ENCODE results near the gene ITGB1BP2. TPM values are rescaled to one million over a fixed set of nuclear protein-coding genes. Genes with fewer than 3 reads are reported as not detected.

Gene ITGB1BP2
- total and polyA plus RNA-seq, 2 of the 13 experiments (the other 11 are each of a cell fraction or from before 2014, with no cell fraction given): 0.90 to 2.2 TPM

DNA sequence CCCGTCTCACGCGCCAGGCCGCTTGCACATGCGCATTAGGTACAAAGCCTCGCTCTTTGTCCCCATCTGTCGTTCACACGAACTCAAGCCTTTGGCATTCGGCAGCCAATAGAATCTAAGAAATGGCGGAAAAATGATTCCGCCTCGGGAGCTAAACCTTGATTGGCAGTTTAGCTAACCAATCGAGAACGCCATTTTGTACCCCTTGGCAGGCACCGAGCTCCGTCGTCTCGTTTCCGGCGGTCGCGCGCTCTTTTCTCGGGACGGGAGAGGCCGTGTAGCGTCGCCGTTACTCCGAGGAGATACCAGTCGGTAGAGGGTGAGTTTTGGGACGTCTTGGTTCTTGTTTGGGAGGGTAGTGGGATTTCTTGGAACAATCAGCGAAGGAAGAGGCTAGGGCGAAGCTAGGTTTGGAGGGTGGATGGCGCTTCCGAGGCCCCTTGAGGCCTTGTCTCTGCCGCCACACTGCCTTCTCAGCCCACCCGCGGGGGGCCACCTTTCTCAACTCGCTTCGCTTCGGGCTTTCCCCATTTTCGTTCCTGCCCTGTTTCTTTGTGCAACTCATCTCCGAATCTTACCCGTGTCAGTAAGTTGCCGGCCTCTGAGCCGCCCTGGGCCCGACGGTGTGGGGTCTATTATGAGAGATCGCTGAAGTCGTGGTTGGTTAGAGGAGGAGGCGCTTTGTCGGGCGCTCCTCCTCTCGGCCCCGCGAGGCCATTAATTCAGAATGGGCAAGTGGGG lies 18.0 kb upstream of the ITGB1BP2 start, which contains the start of gene NONO (continued):
- TF ChIP-seq, protein P1, sequence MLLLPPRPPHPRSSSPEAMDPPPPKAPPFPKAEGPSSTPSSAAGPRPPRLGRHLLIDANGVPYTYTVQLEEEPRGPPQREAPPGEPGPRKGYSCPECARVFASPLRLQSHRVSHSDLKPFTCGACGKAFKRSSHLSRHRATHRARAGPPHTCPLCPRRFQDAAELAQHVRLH (CRISPR knock-in tag; IDR thresholded peaks at IDR 0.05; ENCODE audit: borderline replicate concordance, low read depth): no peak
- no peak for TF ChIP-seq MEIS1 (CRISPR knock-in tag; IDR thresholded peaks at IDR 0.05; ENCODE audit: borderline replicate concordance)
- TF ChIP-seq ZFP37 (CRISPR knock-in tag; IDR thresholded peaks at IDR 0.05; ENCODE audit: borderline replicate concordance): no peak
- no peak for TF ChIP-seq TOE1 (CRISPR knock-in tag; IDR thresholded peaks at IDR 0.05)
- TF ChIP-seq ELF1 (CRISPR knock-in tag; IDR thresholded peaks at IDR 0.05): 0 out of 2 replicates have a peak, but pooled peaks have one; percentile 23
- TF ChIP-seq NFE2L1 (CRISPR knock-in tag; IDR thresholded peaks at IDR 0.05; ENCODE audit: borderline replicate concordance): no peak
- TF ChIP-seq ZNF841 (CRISPR knock-in tag; IDR thresholded peaks at IDR 0.05; ENCODE audit: borderline replicate concordance): no peak
- no peak for TF ChIP-seq RARG (CRISPR knock-in tag; IDR thresholded peaks at IDR 0.05; ENCODE audit: low read depth)
- TF ChIP-seq, protein P2, sequence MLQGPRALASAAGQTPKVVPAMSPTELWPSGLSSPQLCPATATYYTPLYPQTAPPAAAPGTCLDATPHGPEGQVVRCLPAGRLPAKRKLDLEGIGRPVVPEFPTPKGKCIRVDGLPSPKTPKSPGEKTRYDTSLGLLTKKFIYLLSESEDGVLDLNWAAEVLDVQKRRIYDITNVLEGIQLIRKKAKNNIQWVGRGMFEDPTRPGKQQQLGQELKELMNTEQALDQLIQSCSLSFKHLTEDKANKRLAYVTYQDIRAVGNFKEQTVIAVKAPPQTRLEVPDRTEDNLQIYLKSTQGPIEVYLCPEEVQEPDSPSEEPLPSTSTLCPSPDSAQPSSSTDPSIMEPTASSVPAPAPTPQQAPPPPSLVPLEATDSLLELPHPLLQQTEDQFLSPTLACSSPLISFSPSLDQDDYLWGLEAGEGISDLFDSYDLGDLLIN (CRISPR knock-in tag; IDR thresholded peaks at IDR 0.05; ENCODE audit: borderline replicate concordance): peak; percentile 48; the same call in 1 of the 2 replicates
- TF ChIP-seq ZNF713 (CRISPR knock-in tag; IDR thresholded peaks at IDR 0.05): no peak
- TF ChIP-seq DMAP1 (CRISPR knock-in tag; IDR thresholded peaks at IDR 0.05): peak; percentile 83
- TF ChIP-seq SIX4 (CRISPR knock-in tag; IDR thresholded peaks at IDR 0.05): no peak
- peak; percentile 68; the same call in 1 of the 2 replicates for TF ChIP-seq SPEN (CRISPR knock-in tag; IDR thresholded peaks at IDR 0.05; ENCODE audit: low read depth)
- no peak for TF ChIP-seq MXD3 (CRISPR knock-in tag; IDR thresholded peaks at IDR 0.05)
- TF ChIP-seq CCDC6 (CRISPR knock-in tag; IDR thresholded peaks at IDR 0.05): peak; percentile 51; the same call in 1 of the 2 replicates
- no peak for TF ChIP-seq HOXA7 (CRISPR knock-in tag; IDR thresholded peaks at IDR 0.05)
- TF ChIP-seq SIN3A (IDR thresholded peaks at IDR 0.05; ENCODE audit: borderline replicate concordance, low read depth, low read length): no peak
- TF ChIP-seq ZNF274 (CRISPR knock-in tag; IDR thresholded peaks at IDR 0.05): no peak
- no peak for TF ChIP-seq SAFB2 (CRISPR knock-in tag; IDR thresholded peaks at IDR 0.05; ENCODE audit: borderline replicate concordance, low read depth)
- TF ChIP-seq, protein P3, sequence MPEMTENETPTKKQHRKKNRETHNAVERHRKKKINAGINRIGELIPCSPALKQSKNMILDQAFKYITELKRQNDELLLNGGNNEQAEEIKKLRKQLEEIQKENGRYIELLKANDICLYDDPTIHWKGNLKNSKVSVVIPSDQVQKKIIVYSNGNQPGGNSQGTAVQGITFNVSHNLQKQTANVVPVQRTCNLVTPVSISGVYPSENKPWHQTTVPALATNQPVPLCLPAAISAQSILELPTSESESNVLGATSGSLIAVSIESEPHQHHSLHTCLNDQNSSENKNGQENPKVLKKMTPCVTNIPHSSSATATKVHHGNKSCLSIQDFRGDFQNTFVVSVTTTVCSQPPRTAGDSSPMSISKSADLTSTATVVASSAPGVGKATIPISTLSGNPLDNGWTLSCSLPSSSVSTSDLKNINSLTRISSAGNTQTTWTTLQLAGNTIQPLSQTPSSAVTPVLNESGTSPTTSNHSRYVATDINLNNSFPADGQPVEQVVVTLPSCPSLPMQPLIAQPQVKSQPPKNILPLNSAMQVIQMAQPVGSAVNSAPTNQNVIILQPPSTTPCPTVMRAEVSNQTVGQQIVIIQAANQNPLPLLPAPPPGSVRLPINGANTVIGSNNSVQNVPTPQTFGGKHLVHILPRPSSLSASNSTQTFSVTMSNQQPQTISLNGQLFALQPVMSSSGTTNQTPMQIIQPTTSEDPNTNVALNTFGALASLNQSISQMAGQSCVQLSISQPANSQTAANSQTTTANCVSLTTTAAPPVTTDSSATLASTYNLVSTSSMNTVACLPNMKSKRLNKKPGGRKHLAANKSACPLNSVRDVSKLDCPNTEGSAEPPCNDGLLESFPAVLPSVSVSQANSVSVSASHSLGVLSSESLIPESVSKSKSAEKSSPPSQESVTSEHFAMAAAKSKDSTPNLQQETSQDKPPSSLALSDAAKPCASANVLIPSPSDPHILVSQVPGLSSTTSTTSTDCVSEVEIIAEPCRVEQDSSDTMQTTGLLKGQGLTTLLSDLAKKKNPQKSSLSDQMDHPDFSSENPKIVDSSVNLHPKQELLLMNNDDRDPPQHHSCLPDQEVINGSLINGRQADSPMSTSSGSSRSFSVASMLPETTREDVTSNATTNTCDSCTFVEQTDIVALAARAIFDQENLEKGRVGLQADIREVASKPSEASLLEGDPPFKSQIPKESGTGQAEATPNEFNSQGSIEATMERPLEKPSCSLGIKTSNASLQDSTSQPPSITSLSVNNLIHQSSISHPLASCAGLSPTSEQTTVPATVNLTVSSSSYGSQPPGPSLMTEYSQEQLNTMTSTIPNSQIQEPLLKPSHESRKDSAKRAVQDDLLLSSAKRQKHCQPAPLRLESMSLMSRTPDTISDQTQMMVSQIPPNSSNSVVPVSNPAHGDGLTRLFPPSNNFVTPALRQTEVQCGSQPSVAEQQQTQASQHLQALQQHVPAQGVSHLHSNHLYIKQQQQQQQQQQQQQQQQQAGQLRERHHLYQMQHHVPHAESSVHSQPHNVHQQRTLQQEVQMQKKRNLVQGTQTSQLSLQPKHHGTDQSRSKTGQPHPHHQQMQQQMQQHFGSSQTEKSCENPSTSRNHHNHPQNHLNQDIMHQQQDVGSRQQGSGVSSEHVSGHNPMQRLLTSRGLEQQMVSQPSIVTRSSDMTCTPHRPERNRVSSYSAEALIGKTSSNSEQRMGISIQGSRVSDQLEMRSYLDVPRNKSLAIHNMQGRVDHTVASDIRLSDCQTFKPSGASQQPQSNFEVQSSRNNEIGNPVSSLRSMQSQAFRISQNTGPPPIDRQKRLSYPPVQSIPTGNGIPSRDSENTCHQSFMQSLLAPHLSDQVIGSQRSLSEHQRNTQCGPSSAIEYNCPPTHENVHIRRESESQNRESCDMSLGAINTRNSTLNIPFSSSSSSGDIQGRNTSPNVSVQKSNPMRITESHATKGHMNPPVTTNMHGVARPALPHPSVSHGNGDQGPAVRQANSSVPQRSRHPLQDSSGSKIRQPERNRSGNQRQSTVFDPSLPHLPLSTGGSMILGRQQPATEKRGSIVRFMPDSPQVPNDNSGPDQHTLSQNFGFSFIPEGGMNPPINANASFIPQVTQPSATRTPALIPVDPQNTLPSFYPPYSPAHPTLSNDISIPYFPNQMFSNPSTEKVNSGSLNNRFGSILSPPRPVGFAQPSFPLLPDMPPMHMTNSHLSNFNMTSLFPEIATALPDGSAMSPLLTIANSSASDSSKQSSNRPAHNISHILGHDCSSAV (CRISPR knock-in tag; IDR thresholded peaks at IDR 0.05; ENCODE audit: borderline replicate concordance): no peak
